H9 (cell line): ENCODE results near the gene ZNF652. TPM values are rescaled to one million over a fixed set of nuclear protein-coding genes. Genes with fewer than 3 reads are reported as not detected.

Source experiments
- DNase-seq: peaks from one replicate; pipeline ENCODE4 v3.0.0-alpha.2; 2017
- H2AFZ ChIP-seq: one replicate; pipeline ENCODE4 v1.6.1; 2013; ENCODE audit warnings: mild to moderate bottlenecking, low read length, control low read depth, moderate library complexity
- H2AK5ac ChIP-seq: 2 replicates; pipeline ENCODE4 v1.6.1; 2013; ENCODE audit warnings: low read length, control low read depth, mixed read lengths; ENCODE audit not compliant: insufficient read length
- H2BK120ac ChIP-seq: one replicate; pipeline ENCODE4 v1.6.1; 2013; ENCODE audit warnings: low read depth, mild to moderate bottlenecking, low read length, control low read depth, inconsistent platforms; ENCODE audit not compliant: poor library complexity, severe bottlenecking
- H2BK12ac ChIP-seq: 2 replicates; pipeline ENCODE4 v1.6.1; 2013; ENCODE audit warnings: low read length, control low read depth, mixed read lengths, low read depth; ENCODE audit not compliant: insufficient read length
- H2BK15ac ChIP-seq: 2 replicates; pipeline ENCODE4 v1.6.1; 2013; ENCODE audit warnings: low read depth, low read length, control low read depth
- H2BK20ac ChIP-seq: one replicate; pipeline ENCODE4 v1.6.1; 2013; ENCODE audit warnings: low read depth, mild to moderate bottlenecking, low read length, control low read depth, inconsistent platforms; ENCODE audit not compliant: poor library complexity, severe bottlenecking
- H2BK5ac ChIP-seq: 2 replicates; pipeline ENCODE4 v1.6.1; 2013; ENCODE audit warnings: low read length, control low read depth, mixed read lengths; ENCODE audit not compliant: insufficient read length
- H3K14ac ChIP-seq: 2 replicates; pipeline ENCODE4 v1.6.1; 2013; ENCODE audit warnings: low read length, control low read depth; ENCODE audit not compliant: insufficient read depth
- H3K18ac ChIP-seq: 2 replicates; pipeline ENCODE4 v1.6.1; 2013; ENCODE audit warnings: low read depth, mild to moderate bottlenecking, mixed read lengths, low read length, control low read depth; ENCODE audit not compliant: insufficient read length
- H3K23ac ChIP-seq: 2 replicates; pipeline ENCODE4 v1.6.1; 2013; ENCODE audit warnings: low read length, control low read depth, mixed read lengths, low read depth; ENCODE audit not compliant: insufficient read length
- H3K23me2 ChIP-seq: 2 replicates; pipeline ENCODE4 v1.6.1; 2013; ENCODE audit warnings: low read depth, mild to moderate bottlenecking, mixed read lengths, low read length, control low read depth; ENCODE audit not compliant: insufficient read length, poor library complexity, severe bottlenecking
- H3K27ac ChIP-seq: 2 replicates; pipeline ENCODE4 v1.5.1; 2013; ENCODE audit warnings: low read length, control low read depth, mixed read lengths, low read depth; ENCODE audit not compliant: insufficient read length
- H3K27me3 ChIP-seq: 2 replicates; pipeline ENCODE4 v1.6.1; 2013; ENCODE audit warnings: low read length, control low read depth, inconsistent platforms; ENCODE audit not compliant: insufficient read depth
- H3K4ac ChIP-seq: 2 replicates; pipeline ENCODE4 v1.6.1; 2013; ENCODE audit warnings: low read depth, mild to moderate bottlenecking, control low read depth, inconsistent platforms, low read length, moderate library complexity
- H3K4me1 ChIP-seq: 2 replicates; pipeline ENCODE4 v1.6.1; 2013; ENCODE audit warnings: low read length, control low read depth, inconsistent platforms; ENCODE audit not compliant: insufficient read depth
- H3K4me2 ChIP-seq: 2 replicates; pipeline ENCODE4 v1.6.1; 2013; ENCODE audit warnings: low read length, control low read depth, mixed read lengths; ENCODE audit not compliant: insufficient read length, insufficient read depth
- H3K56ac ChIP-seq: 2 replicates; pipeline ENCODE4 v1.6.1; 2013; ENCODE audit warnings: low read depth, mild to moderate bottlenecking, mixed read lengths, low read length, control low read depth; ENCODE audit not compliant: insufficient read length
- H3K79me1 ChIP-seq: 2 replicates; pipeline ENCODE4 v1.6.1; 2013; ENCODE audit warnings: low read depth, mild to moderate bottlenecking, moderate library complexity, low read length, control low read depth, inconsistent platforms; ENCODE audit not compliant: insufficient read depth, poor library complexity, severe bottlenecking
- H3K79me2 ChIP-seq: 2 replicates; pipeline ENCODE4 v1.6.1; 2013; ENCODE audit warnings: low read length, control low read depth, inconsistent platforms; ENCODE audit not compliant: insufficient read depth
- H3K9ac ChIP-seq: 2 replicates; pipeline ENCODE4 v1.6.1; 2013; ENCODE audit warnings: low read length, control low read depth, mixed read lengths; ENCODE audit not compliant: insufficient read length; ENCODE audit errors: extremely low read depth
- H3K9me3 ChIP-seq: one replicate; pipeline ENCODE4 v1.6.1; 2013; ENCODE audit warnings: low read depth, low read length, inconsistent platforms; ENCODE audit not compliant: control insufficient read depth
- H3T11ph ChIP-seq: one replicate; pipeline ENCODE4 v1.6.1; 2013; ENCODE audit warnings: mild to moderate bottlenecking, low read length, control low read depth, inconsistent platforms
- H4K20me1 ChIP-seq: one replicate; pipeline ENCODE4 v1.6.1; 2013; ENCODE audit not compliant: control insufficient read depth, insufficient read length, insufficient read depth
- H4K5ac ChIP-seq: 2 replicates; pipeline ENCODE4 v1.6.1; 2013; ENCODE audit warnings: low read depth, mild to moderate bottlenecking, mixed read lengths, low read length, control low read depth; ENCODE audit not compliant: insufficient read length
- H4K8ac ChIP-seq: replicated peaks from 2 replicates; pipeline ENCODE4 v1.6.1; 2013; ENCODE audit warnings: low read length, control low read depth, mixed read lengths, low read depth; ENCODE audit not compliant: insufficient read length
- H4K91ac ChIP-seq: 2 replicates; pipeline ENCODE4 v1.6.1; 2013; ENCODE audit warnings: low read depth, mild to moderate bottlenecking, moderate library complexity, mixed read lengths, low read length, control low read depth; ENCODE audit not compliant: insufficient read length
- H3K27ac Mint-ChIP-seq, 3 experiments: 2 replicates in 2 of 3; 3 replicates in 1 of 3; pipeline ENCODE4 v1.8.0; 2020 to 2021; ENCODE audit warnings: mixed read lengths in 3 of 3, mild to moderate bottlenecking in 1 of 3, moderate library complexity in 1 of 3
- H3K27me3 Mint-ChIP-seq: 2 replicates; pipeline ENCODE4 v1.8.0; 2021; ENCODE audit warnings: low read depth, mild to moderate bottlenecking, moderate library complexity, mixed read lengths
- H3K36me3 Mint-ChIP-seq, 3 experiments: 2 replicates in 2 of 3; 3 replicates in 1 of 3; pipeline ENCODE4 v1.8.0; 2020 to 2021; ENCODE audit warnings: low read depth in 3 of 3, mixed read lengths in 3 of 3; ENCODE audit not compliant: insufficient read depth in 1 of 3
- H3K4me1 Mint-ChIP-seq, 2 experiments: 2 replicates each; pipeline ENCODE4 v1.8.0; 2020; ENCODE audit warnings: mixed read lengths in 2 of 2
- H3K4me3 Mint-ChIP-seq, 2 experiments: 2 replicates in 1 of 2; 3 replicates in 1 of 2; pipeline ENCODE4 v1.8.0; 2020 to 2021; ENCODE audit warnings: mild to moderate bottlenecking in 2 of 2, mixed read lengths in 2 of 2, moderate library complexity in 1 of 2
- H3K9me3 Mint-ChIP-seq, 2 experiments: 2 replicates in 1 of 2; 3 replicates in 1 of 2; pipeline ENCODE4 v1.8.0; 2020; ENCODE audit warnings: mild to moderate bottlenecking in 2 of 2, mixed read lengths in 2 of 2, moderate library complexity in 1 of 2
- WGBS: extraction: QIAGEN DNeasy Blood & Tissue Kit; methylation state at CpG from one replicate; pipeline ENCODE4 v1.1.7; 2013; ENCODE audit warnings: missing lambda C conversion rate, low lambda C conversion rate, mixed read lengths; ENCODE audit not compliant: insufficient read length; ENCODE audit errors: extremely low coverage; 5-methylcytosine and 5-hydroxymethylcytosine counted together
- total RNA-seq: library from RNA; stranded (reverse); gene quantifications from 2 replicates; pipeline ENCODE4 v1.2.1, GENCODE V29; 2021
- TF ChIP-seq, protein P1 (sequence below): fragments of 200-600 bp; sonication (generic); conservative IDR thresholded peaks from 3 replicates; pipeline ENCODE4 v1.8.0; 2021; ENCODE audit warnings: antibody characterized with exemption, mild to moderate bottlenecking

ZNF652 gene
- total RNA-seq, 1 experiment from 2014 or later: 33.6 TPM

DNA sequence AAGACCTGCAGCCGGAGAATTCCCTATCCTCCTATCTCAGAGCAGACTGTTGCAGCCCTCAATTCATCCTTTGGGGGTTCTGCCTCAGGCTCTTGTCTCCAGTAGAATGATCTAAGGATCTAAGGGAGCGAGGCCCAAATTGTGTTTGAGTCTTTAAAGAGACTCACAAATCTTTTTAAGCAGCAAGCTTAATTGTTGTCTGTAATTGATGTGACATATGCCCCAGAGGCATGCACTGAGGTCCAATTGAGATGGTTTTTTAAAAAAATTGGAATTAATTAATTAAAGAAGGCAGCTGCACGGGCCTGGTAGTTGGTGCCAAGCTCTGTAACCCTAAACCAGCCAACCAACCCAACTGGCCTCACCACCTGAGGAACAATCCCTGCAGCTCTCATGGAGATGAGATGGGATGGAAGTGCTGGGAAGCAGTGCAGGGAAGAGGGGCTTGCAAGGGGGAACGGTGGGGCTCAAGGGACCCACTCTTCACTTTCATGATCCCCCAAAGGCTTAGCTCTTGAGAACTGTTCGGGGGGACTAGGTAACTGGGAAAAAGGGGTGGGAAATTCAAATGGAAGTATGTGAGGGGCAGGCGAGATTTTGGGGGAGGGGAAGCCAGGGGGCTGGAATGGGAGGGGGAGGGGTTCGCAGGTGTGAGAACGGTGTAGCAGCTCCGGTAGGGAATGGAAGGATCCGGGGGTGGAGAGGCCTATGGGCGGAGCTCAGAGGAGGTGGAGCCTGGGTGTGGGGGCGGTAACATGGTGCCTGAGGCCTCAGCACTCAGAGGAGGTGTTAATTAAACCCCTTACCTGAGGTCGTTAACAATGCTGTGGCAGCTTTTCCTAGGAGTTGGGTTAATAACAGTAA is 9.2 kb upstream of the ZNF652 start:
- H3K27me3 ChIP-seq: no peaks in the 10 kb centered on the region
- Mint-ChIP-seq H3K27ac (peak overlapping the region; percentile 89 to 98 (median 95)), H3K4me3 (peak overlapping the region in 1 of 2 experiments; percentile 50; a peak in 1 of 5 replicates), H3K9me3 (no peaks in the 10 kb centered on the region), H3K4me1 (peaks cover 29 to 48% of the 10 kb centered on the region in 2 experiments), H3K36me3 (no peaks in the 10 kb centered on the region), H3K27me3 (no peaks in the 10 kb centered on the region)
- H3K23me2 ChIP-seq: peaks cover 2% of the 10 kb centered on the region
- H2AFZ ChIP-seq: peak overlapping the region; percentile 53
- H3K9me3 ChIP-seq: no peaks in the 10 kb centered on the region
- peak overlapping the region; percentile 67; the same call in 1 of the 2 replicates for H3K14ac ChIP-seq
- H3K79me2 ChIP-seq: no peaks in the 10 kb centered on the region
- H2AK5ac ChIP-seq: no peak overlapping the region
- H3K9ac ChIP-seq: no peak overlapping the region
- no peak overlapping the region for H2BK12ac ChIP-seq
- no peak overlapping the region for H2BK15ac ChIP-seq
- H4K8ac ChIP-seq: no peak overlapping the region
- H3K79me1 ChIP-seq: no peaks in the 10 kb centered on the region
- H3K27ac ChIP-seq: no peak overlapping the region
- no peak overlapping the region for H4K5ac ChIP-seq
- H2BK5ac ChIP-seq: no peak overlapping the region
- TF ChIP-seq, protein P1, sequence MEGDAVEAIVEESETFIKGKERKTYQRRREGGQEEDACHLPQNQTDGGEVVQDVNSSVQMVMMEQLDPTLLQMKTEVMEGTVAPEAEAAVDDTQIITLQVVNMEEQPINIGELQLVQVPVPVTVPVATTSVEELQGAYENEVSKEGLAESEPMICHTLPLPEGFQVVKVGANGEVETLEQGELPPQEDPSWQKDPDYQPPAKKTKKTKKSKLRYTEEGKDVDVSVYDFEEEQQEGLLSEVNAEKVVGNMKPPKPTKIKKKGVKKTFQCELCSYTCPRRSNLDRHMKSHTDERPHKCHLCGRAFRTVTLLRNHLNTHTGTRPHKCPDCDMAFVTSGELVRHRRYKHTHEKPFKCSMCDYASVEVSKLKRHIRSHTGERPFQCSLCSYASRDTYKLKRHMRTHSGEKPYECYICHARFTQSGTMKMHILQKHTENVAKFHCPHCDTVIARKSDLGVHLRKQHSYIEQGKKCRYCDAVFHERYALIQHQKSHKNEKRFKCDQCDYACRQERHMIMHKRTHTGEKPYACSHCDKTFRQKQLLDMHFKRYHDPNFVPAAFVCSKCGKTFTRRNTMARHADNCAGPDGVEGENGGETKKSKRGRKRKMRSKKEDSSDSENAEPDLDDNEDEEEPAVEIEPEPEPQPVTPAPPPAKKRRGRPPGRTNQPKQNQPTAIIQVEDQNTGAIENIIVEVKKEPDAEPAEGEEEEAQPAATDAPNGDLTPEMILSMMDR: no peak
- no peak overlapping the region for H3T11ph ChIP-seq
- H3K18ac ChIP-seq: peak overlapping the region; percentile 84
- H3K56ac ChIP-seq: no peak overlapping the region
- peak overlapping the region; percentile 12 for H3K4me2 ChIP-seq
- peaks cover 6% of the 10 kb centered on the region; the same call in 1 of the 2 replicates for H3K4me1 ChIP-seq
- H4K91ac ChIP-seq: no peak overlapping the region
- DNase-seq: peak; percentile 98
- no peak overlapping the region for H3K23ac ChIP-seq
- no peak overlapping the region; the same call in 1 of the 2 replicates for H3K4ac ChIP-seq
- no peak overlapping the region for H2BK120ac ChIP-seq
- no peaks in the 10 kb centered on the region for H4K20me1 ChIP-seq
- no CpG with 5 or more reads among the region's 13 CpGs for WGBS
- H2BK20ac ChIP-seq: no peak overlapping the region
